H9 (cell line): Measurements from ENCODE around the gene AGL. TPM values are rescaled to one million over a fixed set of nuclear protein-coding genes. Genes with fewer than 3 reads are reported as not detected.

Experiments
- DNase-seq: peaks from one replicate; pipeline ENCODE4 v3.0.0-alpha.2; 2017
- H2AFZ ChIP-seq: one replicate; pipeline ENCODE4 v1.6.1; 2013; ENCODE audit warnings: mild to moderate bottlenecking, low read length, control low read depth, moderate library complexity
- H2AK5ac ChIP-seq: 2 replicates; pipeline ENCODE4 v1.6.1; 2013; ENCODE audit warnings: low read length, control low read depth, mixed read lengths; ENCODE audit not compliant: insufficient read length
- H2BK120ac ChIP-seq: one replicate; pipeline ENCODE4 v1.6.1; 2013; ENCODE audit warnings: low read depth, mild to moderate bottlenecking, low read length, control low read depth, inconsistent platforms; ENCODE audit not compliant: poor library complexity, severe bottlenecking
- H2BK12ac ChIP-seq: 2 replicates; pipeline ENCODE4 v1.6.1; 2013; ENCODE audit warnings: low read length, control low read depth, mixed read lengths, low read depth; ENCODE audit not compliant: insufficient read length
- H2BK15ac ChIP-seq: 2 replicates; pipeline ENCODE4 v1.6.1; 2013; ENCODE audit warnings: low read depth, low read length, control low read depth
- H2BK20ac ChIP-seq: one replicate; pipeline ENCODE4 v1.6.1; 2013; ENCODE audit warnings: low read depth, mild to moderate bottlenecking, low read length, control low read depth, inconsistent platforms; ENCODE audit not compliant: poor library complexity, severe bottlenecking
- H2BK5ac ChIP-seq: 2 replicates; pipeline ENCODE4 v1.6.1; 2013; ENCODE audit warnings: low read length, control low read depth, mixed read lengths; ENCODE audit not compliant: insufficient read length
- H3K14ac ChIP-seq: 2 replicates; pipeline ENCODE4 v1.6.1; 2013; ENCODE audit warnings: low read length, control low read depth; ENCODE audit not compliant: insufficient read depth
- H3K18ac ChIP-seq: 2 replicates; pipeline ENCODE4 v1.6.1; 2013; ENCODE audit warnings: low read depth, mild to moderate bottlenecking, mixed read lengths, low read length, control low read depth; ENCODE audit not compliant: insufficient read length
- H3K23ac ChIP-seq: 2 replicates; pipeline ENCODE4 v1.6.1; 2013; ENCODE audit warnings: low read length, control low read depth, mixed read lengths, low read depth; ENCODE audit not compliant: insufficient read length
- H3K23me2 ChIP-seq: 2 replicates; pipeline ENCODE4 v1.6.1; 2013; ENCODE audit warnings: low read depth, mild to moderate bottlenecking, mixed read lengths, low read length, control low read depth; ENCODE audit not compliant: insufficient read length, poor library complexity, severe bottlenecking
- H3K27ac ChIP-seq: 2 replicates; pipeline ENCODE4 v1.5.1; 2013; ENCODE audit warnings: low read length, control low read depth, mixed read lengths, low read depth; ENCODE audit not compliant: insufficient read length
- H3K27me3 ChIP-seq: 2 replicates; pipeline ENCODE4 v1.6.1; 2013; ENCODE audit warnings: low read length, control low read depth, inconsistent platforms; ENCODE audit not compliant: insufficient read depth
- H3K4ac ChIP-seq: 2 replicates; pipeline ENCODE4 v1.6.1; 2013; ENCODE audit warnings: low read depth, mild to moderate bottlenecking, control low read depth, inconsistent platforms, low read length, moderate library complexity
- H3K4me1 ChIP-seq: 2 replicates; pipeline ENCODE4 v1.6.1; 2013; ENCODE audit warnings: low read length, control low read depth, inconsistent platforms; ENCODE audit not compliant: insufficient read depth
- H3K4me2 ChIP-seq: 2 replicates; pipeline ENCODE4 v1.6.1; 2013; ENCODE audit warnings: low read length, control low read depth, mixed read lengths; ENCODE audit not compliant: insufficient read length, insufficient read depth
- H3K56ac ChIP-seq: 2 replicates; pipeline ENCODE4 v1.6.1; 2013; ENCODE audit warnings: low read depth, mild to moderate bottlenecking, mixed read lengths, low read length, control low read depth; ENCODE audit not compliant: insufficient read length
- H3K79me1 ChIP-seq: 2 replicates; pipeline ENCODE4 v1.6.1; 2013; ENCODE audit warnings: low read depth, mild to moderate bottlenecking, moderate library complexity, low read length, control low read depth, inconsistent platforms; ENCODE audit not compliant: insufficient read depth, poor library complexity, severe bottlenecking
- H3K79me2 ChIP-seq: 2 replicates; pipeline ENCODE4 v1.6.1; 2013; ENCODE audit warnings: low read length, control low read depth, inconsistent platforms; ENCODE audit not compliant: insufficient read depth
- H3K9ac ChIP-seq: 2 replicates; pipeline ENCODE4 v1.6.1; 2013; ENCODE audit warnings: low read length, control low read depth, mixed read lengths; ENCODE audit not compliant: insufficient read length; ENCODE audit errors: extremely low read depth
- H3K9me3 ChIP-seq: one replicate; pipeline ENCODE4 v1.6.1; 2013; ENCODE audit warnings: low read depth, low read length, inconsistent platforms; ENCODE audit not compliant: control insufficient read depth
- H3T11ph ChIP-seq: one replicate; pipeline ENCODE4 v1.6.1; 2013; ENCODE audit warnings: mild to moderate bottlenecking, low read length, control low read depth, inconsistent platforms
- H4K20me1 ChIP-seq: one replicate; pipeline ENCODE4 v1.6.1; 2013; ENCODE audit not compliant: control insufficient read depth, insufficient read length, insufficient read depth
- H4K5ac ChIP-seq: 2 replicates; pipeline ENCODE4 v1.6.1; 2013; ENCODE audit warnings: low read depth, mild to moderate bottlenecking, mixed read lengths, low read length, control low read depth; ENCODE audit not compliant: insufficient read length
- H4K8ac ChIP-seq: replicated peaks from 2 replicates; pipeline ENCODE4 v1.6.1; 2013; ENCODE audit warnings: low read length, control low read depth, mixed read lengths, low read depth; ENCODE audit not compliant: insufficient read length
- H4K91ac ChIP-seq: 2 replicates; pipeline ENCODE4 v1.6.1; 2013; ENCODE audit warnings: low read depth, mild to moderate bottlenecking, moderate library complexity, mixed read lengths, low read length, control low read depth; ENCODE audit not compliant: insufficient read length
- H3K27ac Mint-ChIP-seq, 3 experiments: 2 replicates in 2 of 3; 3 replicates in 1 of 3; pipeline ENCODE4 v1.8.0; 2020 to 2021; ENCODE audit warnings: mixed read lengths in 3 of 3, mild to moderate bottlenecking in 1 of 3, moderate library complexity in 1 of 3
- H3K27me3 Mint-ChIP-seq: 2 replicates; pipeline ENCODE4 v1.8.0; 2021; ENCODE audit warnings: low read depth, mild to moderate bottlenecking, moderate library complexity, mixed read lengths
- H3K36me3 Mint-ChIP-seq, 3 experiments: 2 replicates in 2 of 3; 3 replicates in 1 of 3; pipeline ENCODE4 v1.8.0; 2020 to 2021; ENCODE audit warnings: low read depth in 3 of 3, mixed read lengths in 3 of 3; ENCODE audit not compliant: insufficient read depth in 1 of 3
- H3K4me1 Mint-ChIP-seq, 2 experiments: 2 replicates each; pipeline ENCODE4 v1.8.0; 2020; ENCODE audit warnings: mixed read lengths in 2 of 2
- H3K4me3 Mint-ChIP-seq, 2 experiments: 2 replicates in 1 of 2; 3 replicates in 1 of 2; pipeline ENCODE4 v1.8.0; 2020 to 2021; ENCODE audit warnings: mild to moderate bottlenecking in 2 of 2, mixed read lengths in 2 of 2, moderate library complexity in 1 of 2
- H3K9me3 Mint-ChIP-seq, 2 experiments: 2 replicates in 1 of 2; 3 replicates in 1 of 2; pipeline ENCODE4 v1.8.0; 2020; ENCODE audit warnings: mild to moderate bottlenecking in 2 of 2, mixed read lengths in 2 of 2, moderate library complexity in 1 of 2
- WGBS: extraction: QIAGEN DNeasy Blood & Tissue Kit; methylation state at CpG from one replicate; pipeline ENCODE4 v1.1.7; 2013; ENCODE audit warnings: missing lambda C conversion rate, low lambda C conversion rate, mixed read lengths; ENCODE audit not compliant: insufficient read length; ENCODE audit errors: extremely low coverage; 5-methylcytosine and 5-hydroxymethylcytosine counted together
- total RNA-seq: library from RNA; stranded (reverse); gene quantifications from 2 replicates; pipeline ENCODE4 v1.2.1, GENCODE V29; 2021
- TF ChIP-seq, protein P1 (sequence below): fragments of 200-600 bp; sonication (generic); conservative IDR thresholded peaks from 3 replicates; pipeline ENCODE4 v1.8.0; 2021; ENCODE audit warnings: antibody characterized with exemption, mild to moderate bottlenecking

The AGL gene
- total RNA-seq, 1 experiment from 2014 or later: 24.0 TPM

GRCh38 chr1:99852648-99853047, 2.5 kb downstream of the AGL start:
- H3K4me1 ChIP-seq: peaks cover 3% of the 10 kb centered on the region
- no peak overlapping the region for H3K14ac ChIP-seq
- H2BK15ac ChIP-seq: no peak overlapping the region
- DNase-seq: no peak
- no peak overlapping the region for H3K27ac Mint-ChIP-seq
- H3K23me2 ChIP-seq: peaks cover 4% of the 10 kb centered on the region
- H2BK120ac ChIP-seq: no peak overlapping the region
- peaks cover 2% of the 10 kb centered on the region for H4K20me1 ChIP-seq
- H3K9me3 Mint-ChIP-seq: peaks cover 3 to 5% of the 10 kb centered on the region in 2 experiments; a peak in 2 of 5 replicates
- no peak overlapping the region for H3K23ac ChIP-seq
- H2BK5ac ChIP-seq: no peak overlapping the region
- no peak overlapping the region for H3K4ac ChIP-seq
- H3K27ac ChIP-seq: no peak overlapping the region
- H2BK20ac ChIP-seq: no peak overlapping the region
- H3K56ac ChIP-seq: no peak overlapping the region
- no peak overlapping the region for H4K8ac ChIP-seq
- no peaks in the 10 kb centered on the region for H3K9me3 ChIP-seq
- H3K4me2 ChIP-seq: no peak overlapping the region
- H3K79me1 ChIP-seq: no peaks in the 10 kb centered on the region
- no peaks in the 10 kb centered on the region for H3K27me3 ChIP-seq
- H3K79me2 ChIP-seq: no peaks in the 10 kb centered on the region
- no peak overlapping the region for H3K4me3 Mint-ChIP-seq
- H4K5ac ChIP-seq: no peak overlapping the region
- H2AK5ac ChIP-seq: no peak overlapping the region
- H3K27me3 Mint-ChIP-seq: no peaks in the 10 kb centered on the region
- no peak overlapping the region for H3K9ac ChIP-seq
- H3K36me3 Mint-ChIP-seq: peaks cover 10 to 37% (median 34%) of the 10 kb centered on the region in 3 experiments
- H3T11ph ChIP-seq: no peak overlapping the region
- no peak overlapping the region for H2BK12ac ChIP-seq
- no peak overlapping the region for H3K18ac ChIP-seq
- no peak overlapping the region for H2AFZ ChIP-seq
- TF ChIP-seq, protein P1, sequence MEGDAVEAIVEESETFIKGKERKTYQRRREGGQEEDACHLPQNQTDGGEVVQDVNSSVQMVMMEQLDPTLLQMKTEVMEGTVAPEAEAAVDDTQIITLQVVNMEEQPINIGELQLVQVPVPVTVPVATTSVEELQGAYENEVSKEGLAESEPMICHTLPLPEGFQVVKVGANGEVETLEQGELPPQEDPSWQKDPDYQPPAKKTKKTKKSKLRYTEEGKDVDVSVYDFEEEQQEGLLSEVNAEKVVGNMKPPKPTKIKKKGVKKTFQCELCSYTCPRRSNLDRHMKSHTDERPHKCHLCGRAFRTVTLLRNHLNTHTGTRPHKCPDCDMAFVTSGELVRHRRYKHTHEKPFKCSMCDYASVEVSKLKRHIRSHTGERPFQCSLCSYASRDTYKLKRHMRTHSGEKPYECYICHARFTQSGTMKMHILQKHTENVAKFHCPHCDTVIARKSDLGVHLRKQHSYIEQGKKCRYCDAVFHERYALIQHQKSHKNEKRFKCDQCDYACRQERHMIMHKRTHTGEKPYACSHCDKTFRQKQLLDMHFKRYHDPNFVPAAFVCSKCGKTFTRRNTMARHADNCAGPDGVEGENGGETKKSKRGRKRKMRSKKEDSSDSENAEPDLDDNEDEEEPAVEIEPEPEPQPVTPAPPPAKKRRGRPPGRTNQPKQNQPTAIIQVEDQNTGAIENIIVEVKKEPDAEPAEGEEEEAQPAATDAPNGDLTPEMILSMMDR: no peak
- no CpG with 5 or more reads among the region's 3 CpGs for WGBS
- no peak overlapping the region for H4K91ac ChIP-seq
- peaks cover 13 to 22% of the 10 kb centered on the region in 2 experiments for H3K4me1 Mint-ChIP-seq
